Psoas muscle (tissue), 8 donors: Measurements from ENCODE around the gene SH3RF1. TPM values are rescaled to one million over a fixed set of nuclear protein-coding genes. Genes with fewer than 3 reads are reported as not detected.
"Not testable (repeated sequence)": the region's sequence is repeated elsewhere in the genome, so short reads cannot be mapped to it uniquely, and the experiment has no call there.

Experiments
- ATAC-seq, 4 donors: fragments of 200-7000 bp; cut with Tn5 transposase; one replicate each; pipeline ENCODE4 v1.9.1; 2020; ENCODE audit warnings: moderate library complexity in 3 of 4, mild to moderate bottlenecking in 2 of 4
- DNase-seq, 2 donors: peaks; one replicate each; pipeline ENCODE4 v3.0.0-alpha.2; 2020
- H3K27ac ChIP-seq: fragments of 200-600 bp; one replicate; pipeline ENCODE4 v1.8.0; 2022
- H3K27me3 ChIP-seq, 3 donors: fragments of 200-600 bp in 1 of 3; one replicate each; pipeline versions ENCODE4 v1.6.1 to v1.8.0; 2013 to 2022; ENCODE audit warnings: low read length in 2 of 3, mild to moderate bottlenecking in 2 of 3, moderate library complexity in 1 of 3; ENCODE audit not compliant: insufficient read depth in 3 of 3
- H3K36me3 ChIP-seq, 2 donors: fragments of 200-600 bp in 1 of 2; one replicate each; pipeline versions ENCODE4 v1.6.1 to v1.8.0; 2013 to 2022; ENCODE audit warnings: low read depth in 1 of 2, mild to moderate bottlenecking in 1 of 2, moderate library complexity in 1 of 2; ENCODE audit not compliant: insufficient read depth in 1 of 2
- H3K4me1 ChIP-seq: fragments of 200-600 bp; one replicate; pipeline ENCODE4 v1.8.0; 2022
- H3K4me3 ChIP-seq: fragments of 200-600 bp; one replicate; pipeline ENCODE4 v1.8.0; 2022; ENCODE audit warnings: mild to moderate bottlenecking
- H3K9me3 ChIP-seq: fragments of 200-600 bp; one replicate; pipeline ENCODE4 v1.8.0; 2022
- CTCF ChIP-seq: fragments of 200-600 bp; IDR thresholded peaks from one replicate; pipeline ENCODE4 v1.8.0; 2022; ENCODE audit warnings: antibody characterized with exemption
- WGBS, 3 donors: extraction: QIAGEN DNeasy Blood & Tissue Kit; methylation state at CpG; one replicate each; pipeline versions ENCODE4 v1.1.6 to v1.1.7; 2013; 5-methylcytosine and 5-hydroxymethylcytosine counted together
- intact Hi-C, 2 donors: fragments of 100-400 bp; cut with DNase I; formaldehyde crosslinking; loops; one replicate each; pipeline versions ENCODE4 v1.11.0 to v1.14.2; 2022
- polyA plus RNA-seq, 3 donors: library from polyadenylated mRNA; stranded (reverse); fragments of 200-250 nt; gene quantifications; one replicate each; pipeline ENCODE4 v1.2.3, GENCODE V29; 2013
- total RNA-seq, 4 donors: library from RNA; stranded (reverse); fragmentation: NEBNext Ultra II Directional in 2 of 4; extraction: Animal tissue kit (Norgen Biotek cat#: 25700) in 2 of 4; gene quantifications; one replicate each; pipeline versions ENCODE4 v1.2.1 to v1.2.4, GENCODE V29; 2021 to 2023
- donor health status: healthy with polysubstance abuse.
- donor health status: DM: no; HTN: no; CAD: no; lungs with moderate emphysema.
- donor health status: Bipolar disorder and iron deficiency.
- donor health status: healthy.
- donor health status: DM: yes; HTN: yes; CAD: no.
- donor health status: DM: no; HTN: no; CAD: no.
- donor health status: DM: no; HTN: no; CAD: no.
- donor health status: DM: yes; HTN: yes; CAD: no.

Gene SH3RF1
- total and polyA plus RNA-seq, 7 donors: 4.8 to 35.9 (median 19.2) TPM

GRCh38 chr4:169305651-169306050 is 34.9 kb upstream of the SH3RF1 start:
- H3K36me3 ChIP-seq: no peaks in the 10 kb centered on the region
- intact Hi-C loops: no loop called here
- peak; percentile 48 to 88 for DNase-seq
- no peaks in the 10 kb centered on the region for H3K9me3 ChIP-seq
- 23 to 34% (median 25%) methylated on average over 2 of the region's 2 CpGs for WGBS, 3 donors
- no peaks in the 10 kb centered on the region for H3K27me3 ChIP-seq
- H3K4me1 ChIP-seq: peaks cover 11% of the 10 kb centered on the region
- H3K27ac ChIP-seq: peak overlapping the region; percentile 87
- no peak for TF ChIP-seq CTCF
- H3K4me3 ChIP-seq: no peak overlapping the region
- peak; percentile 97 to 99 (median 98) for ATAC-seq

DNA sequence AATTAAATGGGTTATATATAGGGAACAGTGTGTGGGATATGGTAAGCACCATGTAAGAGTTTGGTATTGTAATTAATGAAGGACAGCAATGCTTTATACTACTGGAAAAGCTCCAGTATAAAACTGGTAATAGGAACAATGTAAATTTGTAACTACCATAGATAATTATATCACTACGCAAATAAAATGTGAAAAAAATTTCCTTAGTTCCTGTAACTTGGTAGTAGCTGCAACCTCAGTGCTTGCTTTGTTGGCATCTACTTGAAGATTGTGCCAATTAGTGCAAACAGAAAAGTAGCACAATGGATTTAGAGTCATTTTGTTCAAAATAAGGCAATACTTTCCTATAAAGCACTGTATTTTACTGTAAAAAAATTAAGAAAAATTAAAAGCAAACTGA is 34.4 kb upstream of the SH3RF1 start:
- ATAC-seq: no peak
- intact Hi-C loops: no loop called here
- no peaks in the 10 kb centered on the region for H3K9me3 ChIP-seq
- no peak overlapping the region for H3K4me3 ChIP-seq
- no peak for TF ChIP-seq CTCF
- no peaks in the 10 kb centered on the region for H3K36me3 ChIP-seq
- H3K27me3 ChIP-seq: no peaks in the 10 kb centered on the region
- peak overlapping the region; percentile 87 for H3K27ac ChIP-seq
- 0 to 40% (median 1%) methylated on average over 1 of the region's 1 CpG for WGBS, 3 donors
- peaks cover 11% of the 10 kb centered on the region for H3K4me1 ChIP-seq
- DNase-seq: no peak

- intact Hi-C loops: no loop called here
- H3K27ac ChIP-seq: no peak overlapping the region
- no peak for ATAC-seq
- no peaks in the 10 kb centered on the region for H3K36me3 ChIP-seq
- TF ChIP-seq CTCF: no peak
- H3K4me3 ChIP-seq: no peak overlapping the region
- H3K9me3 ChIP-seq: peaks cover 9% of the 10 kb centered on the region
- no peak for DNase-seq
- no peaks in the 10 kb centered on the region for H3K27me3 ChIP-seq
- no peaks in the 10 kb centered on the region for H3K4me1 ChIP-seq
Measured at GRCh38 chr4:169295822-169296221, 25.1 kb upstream of the SH3RF1 start.

GRCh38 chr4:169293343-169294176 is 22.8 kb upstream of the SH3RF1 start:
- intact Hi-C loops: no loop called here
- DNase-seq: no peak
- Histone ChIP-seq H3K27ac (no peak overlapping the region), H3K27me3 (no peaks in the 10 kb centered on the region), H3K36me3 (no peaks in the 10 kb centered on the region), H3K4me1 (no peaks in the 10 kb centered on the region), H3K9me3 (no peaks in the 10 kb centered on the region), H3K4me3 (no peak overlapping the region)
- TF ChIP-seq CTCF: no peak
- WGBS, 3 donors: 82 to 88% (median 83%) methylated on average over 6 of the region's 6 CpGs
- ATAC-seq: no peak

DNA sequence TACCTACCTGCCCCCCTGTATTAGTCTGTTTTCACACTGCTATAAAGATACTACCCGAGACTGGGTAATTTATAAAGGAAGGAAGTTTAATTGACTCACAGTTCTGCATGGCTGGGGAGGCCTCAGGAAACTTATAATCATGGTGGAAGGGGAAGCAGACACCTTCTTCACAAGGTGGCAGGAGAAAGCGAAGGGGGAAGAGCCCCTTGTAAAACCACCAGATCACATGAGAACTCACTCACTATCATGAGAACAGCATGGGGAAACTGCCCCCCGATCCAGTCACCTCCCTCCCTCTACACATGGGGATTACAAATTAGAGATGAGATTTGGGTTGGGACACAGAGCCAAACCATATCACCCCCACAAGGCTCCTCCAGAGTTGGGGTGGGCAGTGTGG is 17.2 kb upstream of the SH3RF1 start:
- H3K36me3 ChIP-seq, H3K27me3 ChIP-seq, DNase-seq, H3K9me3 ChIP-seq, H3K4me3 ChIP-seq, ATAC-seq, intact Hi-C loops, H3K4me1 ChIP-seq, H3K27ac ChIP-seq: not testable (repeated sequence)
- 70 to 80% (median 77%) methylated on average over 3 of the region's 3 CpGs for WGBS, 3 donors
